IPS DF 6.9 (cell line): ENCODE results near the gene RELL1.

Experiments
- DNase-seq: peaks from one replicate; pipeline ENCODE4 v3.0.0-alpha.2; 2013; ENCODE audit warnings: low read depth, low spot score
- H3K27ac ChIP-seq: one replicate; pipeline ENCODE4 v1.5.1; 2013; ENCODE audit warnings: low read length, control low read depth
- H3K27me3 ChIP-seq: 2 replicates; pipeline ENCODE4 v1.6.1; 2013; ENCODE audit warnings: mild to moderate bottlenecking, low read length; ENCODE audit not compliant: control insufficient read depth, insufficient read depth
- H3K36me3 ChIP-seq: 2 replicates; pipeline ENCODE4 v1.6.1; 2013; ENCODE audit warnings: low read length; ENCODE audit not compliant: control insufficient read depth, insufficient read depth
- H3K4me1 ChIP-seq: 2 replicates; pipeline ENCODE4 v1.6.1; 2013; ENCODE audit warnings: low read length; ENCODE audit not compliant: control insufficient read depth, insufficient read depth
- H3K4me3 ChIP-seq: 2 replicates; pipeline ENCODE4 v1.5.1; 2013; ENCODE audit warnings: mild to moderate bottlenecking, low read length
- H3K9me3 ChIP-seq: 2 replicates; pipeline ENCODE4 v1.6.1; 2013; ENCODE audit warnings: low read length, inconsistent platforms; ENCODE audit not compliant: control insufficient read depth, insufficient read depth
- WGBS: extraction: QIAGEN DNeasy Blood & Tissue Kit; methylation state at CpG from one replicate; pipeline ENCODE4 v1.1.7; 2013; ENCODE audit warnings: mixed read lengths, missing lambda C conversion rate; ENCODE audit not compliant: insufficient read length, insufficient coverage; 5-methylcytosine and 5-hydroxymethylcytosine counted together

Gene RELL1

GRCh38 chr4:37723067-37723466 is 36.9 kb upstream of the RELL1 start:
- no peaks in the 10 kb centered on the region for H3K4me1 ChIP-seq
- H3K27ac ChIP-seq, result no peak overlapping the region
- H3K27me3 ChIP-seq, result no peaks in the 10 kb centered on the region
- no peak overlapping the region for H3K4me3 ChIP-seq
- no CpG with 5 or more reads among the region's 1 CpG for whole genome bisulfite sequencing
- H3K9me3 ChIP-seq, result no peaks in the 10 kb centered on the region
- H3K36me3 ChIP-seq, result no peaks in the 10 kb centered on the region
- DNase-seq, result no peak

- no peaks in the 10 kb centered on the region for H3K9me3 ChIP-seq
- WGBS, result no CpG with 5 or more reads among the region's 4 CpGs
Observed at GRCh38 chr4:37721995-37722638, 35.9 kb upstream of the RELL1 start.

GRCh38 chr4:37719021-37719420 is 32.8 kb upstream of the RELL1 start:
- no CpG with 5 or more reads among the region's 1 CpG for WGBS
- H3K27ac ChIP-seq, result no peak overlapping the region
- H3K4me3 ChIP-seq, result no peak overlapping the region
- DNase-seq, result no peak
- no peaks in the 10 kb centered on the region for H3K27me3 ChIP-seq
- H3K4me1 ChIP-seq, result no peaks in the 10 kb centered on the region
- H3K9me3 ChIP-seq, result no peaks in the 10 kb centered on the region
- no peaks in the 10 kb centered on the region for H3K36me3 ChIP-seq

More at GRCh38 chr4:37721995-37722638, 35.9 kb upstream of the RELL1 start:
- H3K27ac ChIP-seq, result no peak overlapping the region
- H3K36me3 ChIP-seq, result no peaks in the 10 kb centered on the region
- no peak overlapping the region for H3K4me3 ChIP-seq
- DNase-seq, result no peak
- no peaks in the 10 kb centered on the region for H3K4me1 ChIP-seq
- no peaks in the 10 kb centered on the region for H3K27me3 ChIP-seq

GRCh38 chr4:37717576-37717975 is 31.4 kb upstream of the RELL1 start:
- Histone ChIP-seq H3K4me1 (no peaks in the 10 kb centered on the region), H3K9me3 (no peaks in the 10 kb centered on the region), H3K27ac (no peak overlapping the region), H3K4me3 (no peak overlapping the region), H3K36me3 (no peaks in the 10 kb centered on the region), H3K27me3 (no peaks in the 10 kb centered on the region)
- no peak for DNase-seq
- no CpG with 5 or more reads among the region's 4 CpGs for whole genome bisulfite sequencing

GRCh38 chr4:37715889-37716402 is 29.8 kb upstream of the RELL1 start:
- Histone ChIP-seq H3K4me1 (no peaks in the 10 kb centered on the region), H3K9me3 (no peaks in the 10 kb centered on the region), H3K27ac (no peak overlapping the region), H3K4me3 (no peak overlapping the region), H3K27me3 (no peaks in the 10 kb centered on the region), H3K36me3 (no peaks in the 10 kb centered on the region)
- WGBS, result no CpG with 5 or more reads among the region's 4 CpGs
- DNase-seq, result no peak

- DNase-seq, result no peak
- Histone ChIP-seq H3K9me3 (no peaks in the 10 kb centered on the region), H3K4me3 (no peak overlapping the region), H3K36me3 (no peaks in the 10 kb centered on the region), H3K27ac (no peak overlapping the region), H3K4me1 (no peaks in the 10 kb centered on the region), H3K27me3 (no peaks in the 10 kb centered on the region)
- WGBS, result no CpG with 5 or more reads among the region's 1 CpG
Observed at GRCh38 chr4:37710491-37710890, 24.3 kb upstream of the RELL1 start.

GRCh38 chr4:37706032-37706431 is 19.9 kb upstream of the RELL1 start:
- WGBS, result no CpG with 5 or more reads among the region's 3 CpGs
- no peaks in the 10 kb centered on the region for H3K27me3 ChIP-seq
- H3K27ac ChIP-seq, result no peak overlapping the region
- no peaks in the 10 kb centered on the region for H3K4me1 ChIP-seq
- H3K36me3 ChIP-seq, result no peaks in the 10 kb centered on the region
- no peak overlapping the region for H3K4me3 ChIP-seq
- no peaks in the 10 kb centered on the region for H3K9me3 ChIP-seq
- no peak for DNase-seq

- Histone ChIP-seq H3K36me3 (no peaks in the 10 kb centered on the region), H3K4me3 (no peak overlapping the region), H3K4me1 (no peaks in the 10 kb centered on the region), H3K27me3 (no peaks in the 10 kb centered on the region), H3K9me3 (no peaks in the 10 kb centered on the region), H3K27ac (no peak overlapping the region)
- 100% methylated on average over 1 of the region's 5 CpGs for WGBS
- no peak for DNase-seq
Observed at GRCh38 chr4:37705571-37705970, 19.4 kb upstream of the RELL1 start.

GRCh38 chr4:37699868-37700481 is 13.8 kb upstream of the RELL1 start:
- Histone ChIP-seq H3K27ac (no peak overlapping the region), H3K36me3 (no peaks in the 10 kb centered on the region), H3K27me3 (no peaks in the 10 kb centered on the region), H3K4me3 (no peak overlapping the region), H3K4me1 (0 out of 2 replicates have a peak, but pooled peaks cover 2% of the 10 kb centered on the region), H3K9me3 (no peaks in the 10 kb centered on the region)
- WGBS, result no CpG with 5 or more reads among the region's 5 CpGs
- no peak for DNase-seq

- H3K27ac ChIP-seq, result no peak overlapping the region
- no peak for DNase-seq
- no peak overlapping the region for H3K4me3 ChIP-seq
- no peaks in the 10 kb centered on the region for H3K9me3 ChIP-seq
- no peaks in the 10 kb centered on the region for H3K27me3 ChIP-seq
- no peaks in the 10 kb centered on the region for H3K36me3 ChIP-seq
- H3K4me1 ChIP-seq, result 0 out of 2 replicates have a peak, but pooled peaks cover 2% of the 10 kb centered on the region
- WGBS, result no CpG with 5 or more reads among the region's 3 CpGs
Observed at GRCh38 chr4:37697566-37697965, 11.4 kb upstream of the RELL1 start.
